RWPE2 (cell line): ENCODE data around the gene FHIT.

Source experiments
- ATAC-seq: fragments of 200-7000 bp; cut with Tn5 transposase; 3 replicates; pipeline ENCODE4 v1.9.1; 2021; ENCODE audit warnings: low read depth
- DNase-seq: peaks from one replicate; pipeline ENCODE4 v3.0.0-alpha.2; 2020; ENCODE audit warnings: low spot score
- H3K27ac ChIP-seq: fragments of 450-650 bp; 2 replicates; pipeline ENCODE4 v1.5.1; 2017; ENCODE audit warnings: mild to moderate bottlenecking; ENCODE audit not compliant: poor library complexity, severe bottlenecking
- H3K27me3 ChIP-seq: fragments of 250-450 bp; sonication (Bioruptor Pico); 2 replicates; pipeline ENCODE4 v1.5.1; 2021; ENCODE audit warnings: mild to moderate bottlenecking, moderate library complexity; ENCODE audit not compliant: insufficient read depth, poor library complexity, severe bottlenecking
- H3K36me3 ChIP-seq: fragments of 250-450 bp; sonication (Bioruptor Pico); 2 replicates; pipeline ENCODE4 v1.5.1; 2020; ENCODE audit warnings: low read depth, mild to moderate bottlenecking, moderate library complexity
- H3K4me1 ChIP-seq: fragments of 250-450 bp; sonication (Bioruptor Pico); 2 replicates; pipeline ENCODE4 v1.5.1; 2021; ENCODE audit warnings: mild to moderate bottlenecking, moderate library complexity; ENCODE audit not compliant: insufficient read depth, poor library complexity, severe bottlenecking
- H3K4me3 ChIP-seq: fragments of 250-450 bp; sonication (Bioruptor Pico); 2 replicates; pipeline ENCODE4 v1.5.1; 2021; ENCODE audit warnings: mild to moderate bottlenecking, moderate library complexity; ENCODE audit not compliant: severe bottlenecking
- H3K9me3 ChIP-seq: fragments of 250-450 bp; sonication (Bioruptor Pico); 2 replicates; pipeline ENCODE4 v1.5.1; 2021; ENCODE audit warnings: mild to moderate bottlenecking, moderate library complexity; ENCODE audit not compliant: severe bottlenecking
- CTCF ChIP-seq: fragments of 450-650 bp; IDR thresholded peaks from one replicate; pipeline ENCODE4 v1.5.1; 2017; ENCODE audit warnings: mild to moderate bottlenecking, moderate library complexity; ENCODE audit not compliant: poor library complexity, severe bottlenecking

FHIT gene

GRCh38 chr3:60144071-60144470 is 1107.2 kb downstream of the FHIT start:
- Histone ChIP-seq H3K9me3 (no peaks in the 10 kb centered on the region), H3K27me3 (no peaks in the 10 kb centered on the region), H3K4me3 (no peak overlapping the region), H3K36me3 (no peaks in the 10 kb centered on the region), H3K27ac (no peak overlapping the region), H3K4me1 (no peaks in the 10 kb centered on the region)
- ATAC-seq = no peak
- TF ChIP-seq CTCF = no peak
- no peak for DNase-seq

DNA sequence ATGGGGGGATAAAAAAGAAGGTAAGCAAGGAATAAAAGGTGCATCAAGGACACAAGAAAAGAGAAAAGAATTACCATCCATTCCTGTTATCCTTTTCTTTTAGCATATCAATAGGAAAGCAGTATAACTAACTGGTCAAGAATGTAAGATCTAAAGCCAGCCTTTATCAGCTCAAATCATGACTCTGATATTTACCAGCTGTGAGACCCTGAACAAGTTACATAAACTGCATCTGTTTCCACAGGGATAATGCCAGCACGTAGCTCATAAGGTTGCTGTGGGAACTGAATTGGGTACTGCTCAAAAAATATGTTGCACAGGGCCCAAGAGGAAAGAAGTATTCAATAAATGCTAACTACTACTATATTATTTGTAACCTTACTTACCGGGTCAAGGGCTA is 1109.2 kb downstream of the FHIT start:
- no peak for TF ChIP-seq CTCF
- no peak overlapping the region for H3K4me3 ChIP-seq
- ATAC-seq = no peak
- H3K36me3 ChIP-seq = no peaks in the 10 kb centered on the region
- no peaks in the 10 kb centered on the region for H3K4me1 ChIP-seq
- H3K27ac ChIP-seq = no peak overlapping the region
- H3K27me3 ChIP-seq = no peaks in the 10 kb centered on the region
- DNase-seq = no peak
- no peaks in the 10 kb centered on the region for H3K9me3 ChIP-seq

DNA sequence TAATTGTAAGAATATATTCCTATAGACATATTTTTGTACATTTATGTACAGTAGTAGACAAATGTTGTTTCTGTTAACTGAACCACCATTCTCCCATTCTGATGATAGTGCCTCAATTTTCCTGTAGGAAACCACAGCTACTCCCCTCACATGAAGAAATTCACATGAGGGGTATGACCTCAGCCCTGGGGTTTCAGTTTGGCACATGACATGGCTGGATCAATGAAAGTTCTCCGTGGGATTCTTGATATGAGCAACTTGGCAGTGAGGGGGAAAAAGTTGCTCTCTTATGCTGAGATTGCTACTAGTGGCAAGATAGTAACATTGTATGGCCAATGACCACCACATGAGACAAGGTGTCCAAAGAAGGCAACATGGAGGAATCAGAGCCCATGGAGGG is 1111.1 kb downstream of the FHIT start:
- H3K27me3 ChIP-seq = no peaks in the 10 kb centered on the region
- H3K9me3 ChIP-seq = no peaks in the 10 kb centered on the region
- H3K4me3 ChIP-seq = no peak overlapping the region
- no peaks in the 10 kb centered on the region for H3K36me3 ChIP-seq
- no peak overlapping the region for H3K27ac ChIP-seq
- TF ChIP-seq CTCF = no peak
- ATAC-seq = no peak
- no peaks in the 10 kb centered on the region for H3K4me1 ChIP-seq
- DNase-seq = no peak

DNA sequence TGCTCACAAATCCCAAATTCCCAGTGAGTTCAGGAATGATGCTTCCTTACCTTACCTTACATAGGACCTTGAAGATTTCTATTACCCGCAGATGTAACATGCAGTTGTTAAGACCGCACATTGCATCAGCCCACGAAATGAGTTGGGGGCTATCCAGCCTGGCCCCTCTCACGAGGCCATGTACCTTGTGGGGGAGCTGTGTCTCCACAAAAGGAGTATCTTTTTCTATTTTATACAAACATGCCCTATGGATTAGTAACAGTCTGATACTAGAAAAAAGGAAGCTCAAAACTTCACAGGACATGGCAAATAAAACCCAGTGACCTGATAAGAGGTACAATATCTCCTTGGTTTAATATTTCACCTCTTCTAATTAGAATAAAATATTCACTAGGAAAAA is 1114.7 kb downstream of the FHIT start:
- Histone ChIP-seq H3K9me3 (no peaks in the 10 kb centered on the region), H3K4me1 (no peaks in the 10 kb centered on the region), H3K27me3 (no peaks in the 10 kb centered on the region), H3K36me3 (no peaks in the 10 kb centered on the region), H3K4me3 (no peak overlapping the region), H3K27ac (no peak overlapping the region)
- no peak for ATAC-seq
- no peak for DNase-seq
- TF ChIP-seq CTCF = no peak

DNA sequence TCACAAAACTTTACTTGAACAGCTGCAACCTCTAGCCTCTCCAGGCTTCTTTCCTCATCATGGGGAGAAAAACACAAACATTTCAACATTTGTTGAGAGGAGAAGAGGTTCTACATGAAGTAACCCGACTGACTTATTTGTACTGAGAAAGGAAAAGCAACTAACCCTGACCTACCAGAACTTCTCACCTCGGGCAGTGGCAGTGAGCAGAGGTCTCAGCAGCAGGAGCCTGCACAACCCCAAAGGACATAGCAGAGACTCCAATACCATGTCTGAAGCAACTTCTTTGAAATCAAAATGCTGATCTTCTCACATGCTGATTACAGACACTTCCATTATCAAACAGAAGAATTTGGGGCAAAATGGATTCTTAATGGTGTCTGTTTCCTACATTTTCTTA is 1115.8 kb downstream of the FHIT start:
- ATAC-seq (no peak), DNase-seq (no peak)
- H3K4me3 ChIP-seq = no peak overlapping the region
- TF ChIP-seq CTCF = no peak
- H3K27me3 ChIP-seq = no peaks in the 10 kb centered on the region
- H3K4me1 ChIP-seq = no peaks in the 10 kb centered on the region
- no peaks in the 10 kb centered on the region for H3K9me3 ChIP-seq
- H3K36me3 ChIP-seq = no peaks in the 10 kb centered on the region
- no peak overlapping the region for H3K27ac ChIP-seq
